GM10266 (cell line): Measurements from ENCODE around the gene NINL.
"Not testable (repeated sequence)": the region's sequence is repeated elsewhere in the genome, so short reads cannot be mapped to it uniquely, and the experiment has no call there.

Experiments used
- DNase-seq: peaks from one replicate; pipeline ENCODE4 v3.0.0; 2012; ENCODE audit errors: extremely low spot score
- TF ChIP-seq, protein P1 (sequence below): IDR thresholded peaks from 2 replicates; pipeline ENCODE4 v1.5.1; 2012; ENCODE audit warnings: mild to moderate bottlenecking, low read depth; ENCODE audit not compliant: control insufficient read depth, insufficient read depth; ENCODE audit errors: missing control alignments

NINL gene

DNA sequence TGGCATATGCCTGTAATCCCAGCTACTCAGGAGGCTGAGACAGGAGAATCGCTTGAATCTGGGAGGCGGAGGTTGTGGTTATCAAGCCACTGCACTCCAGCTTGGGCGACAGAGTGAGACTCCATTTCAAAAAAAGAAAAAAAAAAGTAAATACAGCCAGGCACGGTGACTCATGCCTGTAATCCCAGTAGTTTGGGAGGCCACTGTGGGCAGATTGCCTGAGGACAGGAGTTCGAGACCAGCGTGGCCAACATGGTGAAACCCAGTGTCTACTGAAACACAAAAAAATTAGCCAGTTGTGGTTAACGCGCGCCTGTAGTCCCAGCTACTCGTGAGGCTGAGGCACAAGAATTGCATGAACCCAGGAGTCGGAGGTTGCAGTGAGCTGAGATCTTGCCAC is 1.5 kb upstream of the NINL start:
- TF ChIP-seq, protein P1, sequence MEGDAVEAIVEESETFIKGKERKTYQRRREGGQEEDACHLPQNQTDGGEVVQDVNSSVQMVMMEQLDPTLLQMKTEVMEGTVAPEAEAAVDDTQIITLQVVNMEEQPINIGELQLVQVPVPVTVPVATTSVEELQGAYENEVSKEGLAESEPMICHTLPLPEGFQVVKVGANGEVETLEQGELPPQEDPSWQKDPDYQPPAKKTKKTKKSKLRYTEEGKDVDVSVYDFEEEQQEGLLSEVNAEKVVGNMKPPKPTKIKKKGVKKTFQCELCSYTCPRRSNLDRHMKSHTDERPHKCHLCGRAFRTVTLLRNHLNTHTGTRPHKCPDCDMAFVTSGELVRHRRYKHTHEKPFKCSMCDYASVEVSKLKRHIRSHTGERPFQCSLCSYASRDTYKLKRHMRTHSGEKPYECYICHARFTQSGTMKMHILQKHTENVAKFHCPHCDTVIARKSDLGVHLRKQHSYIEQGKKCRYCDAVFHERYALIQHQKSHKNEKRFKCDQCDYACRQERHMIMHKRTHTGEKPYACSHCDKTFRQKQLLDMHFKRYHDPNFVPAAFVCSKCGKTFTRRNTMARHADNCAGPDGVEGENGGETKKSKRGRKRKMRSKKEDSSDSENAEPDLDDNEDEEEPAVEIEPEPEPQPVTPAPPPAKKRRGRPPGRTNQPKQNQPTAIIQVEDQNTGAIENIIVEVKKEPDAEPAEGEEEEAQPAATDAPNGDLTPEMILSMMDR, result no peak
- DNase-seq, result no peak

DNA sequence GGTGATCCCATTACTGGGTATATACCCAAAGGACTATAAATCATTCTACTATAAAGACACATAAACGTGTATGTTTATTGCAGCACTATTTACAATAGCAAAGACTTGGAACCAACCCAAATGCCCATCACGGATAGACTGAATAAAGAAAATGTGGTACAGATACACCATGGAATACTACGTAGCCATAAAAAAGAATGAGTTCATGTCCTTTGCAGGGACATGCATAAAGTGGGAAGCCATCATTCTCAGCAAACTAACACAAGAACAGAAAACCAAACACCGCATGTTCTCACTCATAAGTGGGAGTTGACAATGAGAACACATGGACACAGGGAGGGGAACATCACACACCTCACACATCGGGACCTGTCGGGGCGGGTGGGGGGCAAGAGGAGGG is 1.7 kb downstream of the NINL start:
- DNase-seq, result not testable (repeated sequence)

DNA sequence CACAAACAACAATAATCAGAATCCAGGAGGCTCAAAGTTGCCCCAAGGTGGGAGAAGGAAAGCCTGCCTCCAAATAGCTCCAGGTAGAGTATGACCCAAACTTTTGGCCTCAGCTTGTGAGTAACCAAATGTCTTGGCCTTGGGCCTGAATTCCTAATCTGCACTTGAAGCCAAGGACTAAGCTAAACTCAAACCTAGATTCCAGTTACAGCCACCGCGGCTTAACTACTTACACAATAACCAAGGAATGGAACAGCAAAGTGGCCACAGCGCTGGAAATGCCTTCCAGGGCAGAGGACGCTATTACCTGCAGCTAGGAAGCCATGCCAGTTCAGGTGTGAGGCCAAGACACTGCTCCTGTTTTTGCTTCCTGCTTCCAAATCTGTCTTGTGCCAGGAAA is 4.6 kb downstream of the NINL start:
- TF ChIP-seq, protein P1, result no peak
- no peak for DNase-seq

DNA sequence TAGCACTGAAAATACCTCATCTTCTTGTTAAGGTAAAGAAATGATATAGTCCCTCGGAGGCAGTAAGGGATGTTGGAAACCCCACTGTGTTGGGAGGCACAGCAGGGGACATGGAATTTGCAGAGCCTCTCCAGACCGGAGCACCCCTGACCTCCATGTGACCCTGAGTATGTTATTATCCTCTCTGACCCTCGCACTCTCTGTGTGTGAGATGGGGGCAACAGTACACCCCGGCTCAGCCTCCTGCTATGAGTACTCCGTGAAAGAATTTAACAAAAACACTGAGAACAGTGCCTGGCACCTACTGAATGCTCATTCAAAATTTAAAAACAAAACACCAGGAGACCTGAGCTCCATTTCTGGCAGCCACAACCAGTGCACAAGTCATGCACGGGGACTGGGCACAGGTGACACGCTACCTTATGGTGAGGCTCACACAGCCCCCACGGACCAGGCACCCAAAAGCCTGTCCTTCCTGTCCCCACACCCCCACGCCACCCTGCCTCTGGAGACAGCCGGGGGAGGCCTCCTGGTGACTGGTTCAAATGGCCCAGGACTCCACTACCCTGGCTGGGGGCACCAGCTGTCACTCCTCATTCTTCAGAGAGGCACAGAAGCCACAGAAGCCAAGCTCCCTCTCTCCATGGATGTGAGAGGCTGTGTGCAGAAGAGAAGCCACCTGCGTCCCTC is 6.1 kb downstream of the NINL start:
- no peak for DNase-seq
- TF ChIP-seq, protein P1, result no peak

DNA sequence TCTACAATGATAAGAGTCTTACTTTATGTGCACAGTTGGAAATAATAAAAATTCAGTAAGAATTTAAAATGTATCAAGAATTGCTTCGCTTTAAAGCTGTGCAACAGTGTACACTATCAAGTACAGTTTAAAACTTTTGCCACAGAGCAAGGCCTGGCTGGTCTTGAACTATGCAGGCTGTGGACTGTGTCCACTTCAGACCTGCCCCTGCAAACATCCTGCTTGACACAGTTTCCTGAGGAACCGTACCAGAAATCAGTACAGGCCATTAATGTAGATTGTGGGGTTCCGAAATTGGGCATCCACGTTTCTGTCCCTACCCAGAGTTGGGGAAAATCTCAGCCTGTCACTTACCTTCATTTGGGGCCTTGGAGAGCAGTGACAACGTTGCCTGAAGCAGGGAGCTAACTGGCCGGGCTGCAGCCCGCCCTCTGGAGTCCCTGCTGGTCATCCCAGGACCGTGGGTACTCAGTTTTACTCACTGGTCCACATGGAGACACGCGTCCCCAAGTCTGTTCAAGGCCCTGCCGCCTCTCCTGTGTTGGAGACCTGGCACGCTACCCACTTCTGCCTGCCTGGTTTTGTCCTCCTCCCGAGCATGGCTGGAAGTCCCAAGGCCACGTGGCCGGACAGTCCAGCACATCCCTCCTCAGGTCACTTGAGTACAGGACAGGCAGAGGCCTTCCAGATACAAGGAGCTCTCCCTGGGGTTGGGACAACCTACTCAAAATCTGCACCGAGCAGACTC is 8.4 kb downstream of the NINL start:
- DNase-seq, result no peak
- TF ChIP-seq, protein P1, result no peak

DNA sequence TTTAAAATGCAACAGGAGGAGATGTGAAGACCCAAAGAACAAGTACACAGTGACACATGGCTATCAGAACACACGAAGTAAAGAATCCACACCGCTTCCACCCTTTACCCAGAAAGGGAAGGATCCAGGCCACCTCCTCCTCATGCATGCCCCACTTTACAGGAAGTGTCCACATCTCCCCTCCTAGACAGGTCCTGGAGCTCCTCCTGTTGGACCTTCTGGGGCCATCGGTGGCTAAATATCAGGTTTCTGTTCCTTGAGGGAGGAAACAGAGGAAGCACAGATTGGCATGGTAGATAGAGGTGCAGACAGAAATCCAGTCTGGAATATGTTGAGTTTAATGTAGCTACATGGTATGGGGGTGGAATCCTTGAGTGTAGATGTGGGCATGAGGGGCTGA is 10.9 kb downstream of the NINL start:
- DNase-seq, result no peak
- TF ChIP-seq, protein P1, result no peak

DNA sequence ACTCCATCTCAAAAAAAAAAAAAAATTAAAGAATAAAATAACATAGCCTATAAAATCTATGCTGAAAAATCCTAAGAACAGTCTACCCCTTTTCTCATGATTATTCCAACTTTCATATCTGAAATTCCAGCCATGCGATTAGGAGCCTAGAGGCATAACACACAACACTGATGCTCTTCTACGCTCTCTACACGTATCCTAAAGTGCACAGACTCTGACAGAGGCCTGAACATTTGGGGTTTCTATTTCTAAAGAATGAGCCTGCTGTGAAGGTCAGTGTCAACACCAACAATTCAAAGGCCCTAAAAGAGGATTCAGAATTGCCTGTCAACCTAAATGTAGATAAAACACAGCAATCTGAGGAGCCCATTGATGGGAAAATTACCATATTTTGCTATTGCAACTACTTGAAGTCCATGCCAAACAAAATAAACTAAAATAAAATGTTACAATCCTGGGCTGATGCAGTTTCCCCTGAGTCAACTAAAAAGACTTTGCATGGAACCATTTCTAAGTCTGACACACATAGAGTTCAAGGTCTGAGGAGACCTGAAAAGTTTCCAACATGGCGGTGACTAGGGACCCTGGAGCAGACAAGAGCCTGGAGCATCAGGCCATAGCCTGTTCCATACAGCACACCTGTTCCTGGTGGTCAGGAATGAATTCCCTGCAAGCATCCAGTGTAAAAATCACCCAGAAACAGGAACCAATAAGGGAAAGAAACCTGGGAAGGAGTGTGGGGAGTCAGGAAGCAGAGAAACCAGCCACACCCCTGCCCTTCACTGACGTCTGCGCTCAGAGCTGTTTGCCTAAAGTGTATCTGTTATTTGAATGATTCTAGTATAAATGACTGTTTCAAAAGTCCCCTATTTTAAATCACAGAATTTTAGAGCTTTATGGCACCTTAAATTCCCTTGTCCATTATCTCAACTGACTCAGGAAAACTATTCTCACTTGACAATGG is 11.8 kb downstream of the NINL start:
- TF ChIP-seq, protein P1, result no peak
- DNase-seq, result no peak
